Left colon (tissue), 2 donors: Measurements from ENCODE around the gene SCP2D1. TPM values are rescaled to one million over a fixed set of nuclear protein-coding genes. Genes with fewer than 3 reads are reported as not detected.
"Not testable (repeated sequence)": the region's sequence is repeated elsewhere in the genome, so short reads cannot be mapped to it uniquely, and the experiment has no call there.

Experiments
- ATAC-seq: fragments of 200-7000 bp; cut with Tn5 transposase; one replicate; pipeline ENCODE4 v1.9.1; 2020; ENCODE audit warnings: mild to moderate bottlenecking, moderate library complexity
- DNase-seq, 2 donors: peaks; one replicate each; pipeline ENCODE4 v3.0.0-alpha.2; 2020
- intact Hi-C, 2 donors: fragments of 100-400 bp; cut with DNase I in 1 of 2; cut with micrococcal nuclease in 1 of 2; formaldehyde crosslinking; loops; one replicate each; pipeline versions ENCODE4 v1.11.2 to v1.14.0; 2022; cut with DNase I, micrococcal nuclease
- long read RNA-seq: library from polyadenylated mRNA; unstranded; transcript quantifications from one replicate; pipeline ENCODE4 v2.0.0, GENCODE V29; 2021
- total RNA-seq, 2 donors: library from RNA; stranded (reverse); fragmentation: NEBNext Ultra II Directional; extraction: Animal tissue kit (Norgen Biotek cat#: 25700); gene quantifications; one replicate each; pipeline ENCODE4 v1.2.1, GENCODE V29; 2021
- donor health status: DM: no; HTN: no; CAD: no.
- donor health status: DM: yes; HTN: yes; CAD: no.

Gene SCP2D1
- total RNA-seq = not detected
- long read RNA-seq = 0 reads

GRCh38 chr20:18813483-18813882 lies at the start of gene SCP2D1:
SCP2D1 (plus strand) TSS chr20:18813783; CDS start chr20:18813816, 33 bp downstream.
- ATAC-seq (no peak), DNase-seq (no peak)
- intact Hi-C loops = no loop called here

GRCh38 chr20:18767676-18768075 lies 45.9 kb upstream of the SCP2D1 start:
- ATAC-seq = no peak
- DNase-seq = no peak
- intact Hi-C loops = no loop called here

GRCh38 chr20:18773566-18773965 lies 40.0 kb upstream of the SCP2D1 start:
- no peak for DNase-seq
- ATAC-seq = peak; percentile 58
- intact Hi-C loops = no loop called here

- ATAC-seq = no peak
- intact Hi-C loops = no loop called here
- no peak for DNase-seq
These were observed 39.4 kb upstream of the SCP2D1 start for GRCh38 chr20:18774207-18774606.

- intact Hi-C loops = no loop called here
These were observed 38.0 kb upstream of the SCP2D1 start for GRCh38 chr20:18775633-18776032.

GRCh38 chr20:18778690-18779392 lies 34.7 kb upstream of the SCP2D1 start:
- ATAC-seq (no peak), DNase-seq (no peak)
- intact Hi-C loops = no loop called here

More at GRCh38 chr20:18775633-18776032, 38.0 kb upstream of the SCP2D1 start:
- DNase-seq (no peak), ATAC-seq (no peak)

- intact Hi-C loops = no loop called here
- DNase-seq (no peak), ATAC-seq (no peak)
These were observed 33.0 kb upstream of the SCP2D1 start for GRCh38 chr20:18780385-18781130.

- ATAC-seq = no peak
- no peak for DNase-seq
These were observed 32.1 kb upstream of the SCP2D1 start for GRCh38 chr20:18781509-18781908.

GRCh38 chr20:18783385-18783959 lies 30.1 kb upstream of the SCP2D1 start:
- ATAC-seq = no peak

More at GRCh38 chr20:18781509-18781908, 32.1 kb upstream of the SCP2D1 start:
- intact Hi-C loops = no loop called here

GRCh38 chr20:18787046-18787445 lies 26.5 kb upstream of the SCP2D1 start:
- ATAC-seq, DNase-seq, intact Hi-C loops: not testable (repeated sequence)

More at GRCh38 chr20:18783385-18783959, 30.1 kb upstream of the SCP2D1 start:
- intact Hi-C loops = no loop called here
- no peak for DNase-seq

- intact Hi-C loops = no loop called here
- DNase-seq (no peak), ATAC-seq (no peak)
These were observed 25.6 kb upstream of the SCP2D1 start for GRCh38 chr20:18788021-18788420.

GRCh38 chr20:18790787-18791186 lies 22.8 kb upstream of the SCP2D1 start:
- intact Hi-C loops = no loop called here
- ATAC-seq = no peak

GRCh38 chr20:18793625-18794427 lies 19.8 kb upstream of the SCP2D1 start:
- ATAC-seq (peak; percentile 100), DNase-seq (peak; percentile 91)
- intact Hi-C loops = no loop called here

More at GRCh38 chr20:18790787-18791186, 22.8 kb upstream of the SCP2D1 start:
- DNase-seq = no peak

- intact Hi-C loops = no loop called here
- ATAC-seq (no peak), DNase-seq (no peak)
These were observed 19.2 kb upstream of the SCP2D1 start for GRCh38 chr20:18794428-18794787.

- DNase-seq (no peak), ATAC-seq (no peak)
- intact Hi-C loops = no loop called here
These were observed 18.2 kb upstream of the SCP2D1 start for GRCh38 chr20:18795366-18795765.

GRCh38 chr20:18796282-18796833 lies 17.2 kb upstream of the SCP2D1 start:
- ATAC-seq (no peak), DNase-seq (no peak)
- intact Hi-C loops = no loop called here

- ATAC-seq (no peak), DNase-seq (no peak)
- intact Hi-C loops = no loop called here
These were observed 12.1 kb upstream of the SCP2D1 start for GRCh38 chr20:18801516-18801915.

GRCh38 chr20:18802012-18802634 lies 11.5 kb upstream of the SCP2D1 start:
- intact Hi-C loops = no loop called here
- ATAC-seq (no peak), DNase-seq (no peak)
